ENCODE measurements around the gene SMTN.

DNA sequence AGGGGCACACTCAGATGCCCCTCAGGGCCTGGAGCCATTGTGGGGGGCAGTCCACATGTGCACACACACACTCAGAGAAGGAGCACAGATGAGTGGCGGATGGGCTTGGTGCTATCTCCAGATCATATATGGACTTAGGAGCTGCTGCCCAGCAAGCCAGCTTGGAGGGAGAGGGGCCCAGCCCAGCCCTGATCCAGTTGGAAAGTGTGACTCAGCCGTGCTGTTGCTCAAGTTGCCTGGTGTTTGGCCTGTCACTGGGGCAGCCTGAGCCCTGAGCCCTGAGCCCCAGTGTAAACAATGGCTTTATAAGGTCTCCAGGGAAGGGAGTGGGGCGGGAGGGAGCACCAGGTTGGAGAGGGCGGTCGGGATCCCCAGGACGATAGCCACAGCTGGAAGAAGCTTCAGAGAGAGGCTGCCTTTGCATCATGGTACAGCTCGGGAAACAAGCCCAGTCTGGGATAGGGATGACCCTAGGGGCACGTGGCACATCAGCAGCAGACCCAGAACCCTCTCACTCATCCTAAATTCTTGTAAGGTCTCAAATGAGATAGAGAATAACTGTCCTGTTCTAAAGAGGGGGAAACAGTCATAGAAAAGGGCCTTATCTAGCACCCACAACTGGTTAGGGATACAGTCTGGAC lies 21.4 kb downstream of the SMTN start:
- TF ChIP-seq, protein P1, sequence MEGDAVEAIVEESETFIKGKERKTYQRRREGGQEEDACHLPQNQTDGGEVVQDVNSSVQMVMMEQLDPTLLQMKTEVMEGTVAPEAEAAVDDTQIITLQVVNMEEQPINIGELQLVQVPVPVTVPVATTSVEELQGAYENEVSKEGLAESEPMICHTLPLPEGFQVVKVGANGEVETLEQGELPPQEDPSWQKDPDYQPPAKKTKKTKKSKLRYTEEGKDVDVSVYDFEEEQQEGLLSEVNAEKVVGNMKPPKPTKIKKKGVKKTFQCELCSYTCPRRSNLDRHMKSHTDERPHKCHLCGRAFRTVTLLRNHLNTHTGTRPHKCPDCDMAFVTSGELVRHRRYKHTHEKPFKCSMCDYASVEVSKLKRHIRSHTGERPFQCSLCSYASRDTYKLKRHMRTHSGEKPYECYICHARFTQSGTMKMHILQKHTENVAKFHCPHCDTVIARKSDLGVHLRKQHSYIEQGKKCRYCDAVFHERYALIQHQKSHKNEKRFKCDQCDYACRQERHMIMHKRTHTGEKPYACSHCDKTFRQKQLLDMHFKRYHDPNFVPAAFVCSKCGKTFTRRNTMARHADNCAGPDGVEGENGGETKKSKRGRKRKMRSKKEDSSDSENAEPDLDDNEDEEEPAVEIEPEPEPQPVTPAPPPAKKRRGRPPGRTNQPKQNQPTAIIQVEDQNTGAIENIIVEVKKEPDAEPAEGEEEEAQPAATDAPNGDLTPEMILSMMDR (conservative IDR thresholded peaks at IDR 0.05) = no peak
- no peak for TF ChIP-seq EZH2 (IDR thresholded peaks at IDR 0.05; ENCODE audit: low read depth)
